MCF 10A (cell line): Measurements from ENCODE around the gene ZC3HAV1. TPM values are rescaled to one million over a fixed set of nuclear protein-coding genes. Genes with fewer than 3 reads are reported as not detected.

Experiments
- BruUV-seq: library from RNA; stranded (reverse); fragments of 400-500 nt; replicated peaks from 2 replicates; lab custom pipeline; 2021; lab: Mats Ljungman, UMichigan
- CTCF ChIA-PET: fragments of 300-600 bp; sonication (Branson Sonifier 250); formaldehyde crosslinking; extraction: SDS; loops from one replicate; lab custom pipeline; 2021; ENCODE audit warnings: antibody characterized with exemption, inconsistent platforms; lab: Yijun Ruan, JAX
- POLR2A ChIA-PET: fragments of 300-600, 350-650 bp; sonication (Branson Sonifier 250); formaldehyde crosslinking; extraction: SDS; loops from one replicate; lab custom pipeline; 2020; ENCODE audit warnings: antibody characterized with exemption, inconsistent platforms; lab: Yijun Ruan, JAX
- DNase-seq: peaks from one replicate; pipeline ENCODE4 v3.0.0-alpha.2; 2018; ENCODE audit not compliant: unreplicated experiment
- H3K27ac Mint-ChIP-seq: one replicate; pipeline ENCODE4 v1.8.0; 2022; ENCODE audit warnings: mild to moderate bottlenecking, low read depth, mixed read lengths; ENCODE audit not compliant: unreplicated experiment
- H3K27me3 Mint-ChIP-seq: one replicate; pipeline ENCODE4 v1.8.0; 2022; ENCODE audit warnings: mixed read lengths; ENCODE audit not compliant: insufficient read depth, unreplicated experiment
- H3K36me3 Mint-ChIP-seq: one replicate; pipeline ENCODE4 v1.8.0; 2022; ENCODE audit warnings: mild to moderate bottlenecking, moderate library complexity, mixed read lengths; ENCODE audit not compliant: insufficient read depth, unreplicated experiment
- H3K4me1 Mint-ChIP-seq: one replicate; pipeline ENCODE4 v1.8.0; 2022; ENCODE audit warnings: mixed read lengths; ENCODE audit not compliant: insufficient read depth, unreplicated experiment
- H3K4me3 Mint-ChIP-seq: one replicate; pipeline ENCODE4 v1.8.0; 2022; ENCODE audit warnings: mild to moderate bottlenecking, moderate library complexity, mixed read lengths; ENCODE audit not compliant: unreplicated experiment
- H3K9me3 Mint-ChIP-seq: one replicate; pipeline ENCODE4 v1.8.0; 2022; ENCODE audit warnings: mixed read lengths; ENCODE audit not compliant: unreplicated experiment
- intact Hi-C: fragments of 100-400 bp; cut with micrococcal nuclease; formaldehyde crosslinking; loops from 2 replicates; pipeline ENCODE4 v1.14.1; 2022
- total RNA-seq: library from RNA; stranded (reverse); gene quantifications from 2 replicates; pipeline ENCODE4 v1.2.3, GENCODE V29; 2022
- TF ChIP-seq, protein P1 (sequence below): fragments of 200-600 bp; IDR thresholded peaks from one replicate; pipeline ENCODE4 v1.8.0; 2022; ENCODE audit warnings: antibody characterized with exemption, mild to moderate bottlenecking; ENCODE audit not compliant: unreplicated experiment

Gene ZC3HAV1
- total RNA-seq, 1 experiment from 2014 or later = 14.2 TPM

DNA sequence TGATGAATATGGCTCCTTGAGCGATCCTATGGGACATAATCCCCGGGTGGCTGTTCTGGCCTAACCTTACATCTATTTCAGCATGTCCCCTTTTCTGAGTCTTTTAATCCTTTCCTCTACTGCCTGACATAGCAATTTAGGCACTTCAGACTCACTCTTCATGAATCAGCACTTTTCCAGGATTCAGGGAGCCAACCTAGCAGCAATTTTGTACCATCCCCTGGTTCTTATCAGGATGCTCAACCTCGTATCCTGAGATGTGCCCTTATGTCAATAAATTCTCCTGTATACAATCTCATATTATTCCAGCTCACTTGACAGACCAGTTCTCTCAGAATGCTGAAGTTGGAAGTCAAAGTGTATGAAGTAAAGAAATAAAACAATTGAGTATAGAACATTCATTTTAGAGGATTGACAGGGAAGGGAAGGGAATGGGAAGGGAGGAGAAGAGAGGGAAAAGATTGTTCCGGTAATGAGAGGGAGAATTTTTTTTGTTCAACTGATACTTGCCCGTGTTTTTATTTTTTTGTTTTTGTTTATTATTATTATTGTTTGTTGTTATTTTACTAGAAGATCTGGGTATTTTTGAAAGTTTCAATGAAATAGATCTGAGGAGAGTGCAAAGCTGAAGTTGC lies 8.2 kb upstream of the ZC3HAV1 start:
- H3K9me3 Mint-ChIP-seq = no peaks in the 10 kb centered on the region
- intact Hi-C loops = no loop called here
- TF ChIP-seq, protein P1, sequence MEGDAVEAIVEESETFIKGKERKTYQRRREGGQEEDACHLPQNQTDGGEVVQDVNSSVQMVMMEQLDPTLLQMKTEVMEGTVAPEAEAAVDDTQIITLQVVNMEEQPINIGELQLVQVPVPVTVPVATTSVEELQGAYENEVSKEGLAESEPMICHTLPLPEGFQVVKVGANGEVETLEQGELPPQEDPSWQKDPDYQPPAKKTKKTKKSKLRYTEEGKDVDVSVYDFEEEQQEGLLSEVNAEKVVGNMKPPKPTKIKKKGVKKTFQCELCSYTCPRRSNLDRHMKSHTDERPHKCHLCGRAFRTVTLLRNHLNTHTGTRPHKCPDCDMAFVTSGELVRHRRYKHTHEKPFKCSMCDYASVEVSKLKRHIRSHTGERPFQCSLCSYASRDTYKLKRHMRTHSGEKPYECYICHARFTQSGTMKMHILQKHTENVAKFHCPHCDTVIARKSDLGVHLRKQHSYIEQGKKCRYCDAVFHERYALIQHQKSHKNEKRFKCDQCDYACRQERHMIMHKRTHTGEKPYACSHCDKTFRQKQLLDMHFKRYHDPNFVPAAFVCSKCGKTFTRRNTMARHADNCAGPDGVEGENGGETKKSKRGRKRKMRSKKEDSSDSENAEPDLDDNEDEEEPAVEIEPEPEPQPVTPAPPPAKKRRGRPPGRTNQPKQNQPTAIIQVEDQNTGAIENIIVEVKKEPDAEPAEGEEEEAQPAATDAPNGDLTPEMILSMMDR = no peak
- CTCF ChIA-PET = interaction anchor here (0.6 to 1.1 kb wide), 3 partner anchors 13 to 232 kb away, joined by 3 read pairs; no protein-coding TSS in a partner anchor
- peak overlapping the region; percentile 51 for H3K4me3 Mint-ChIP-seq
- peaks cover 18% of the 10 kb centered on the region for H3K4me1 Mint-ChIP-seq
- BruUV-seq = no TSS peak
- DNase-seq = no peak
- H3K27me3 Mint-ChIP-seq = no peaks in the 10 kb centered on the region
- peak overlapping the region; percentile 47 for H3K27ac Mint-ChIP-seq
- no peaks in the 10 kb centered on the region for H3K36me3 Mint-ChIP-seq
- POLR2A ChIA-PET = interaction anchor here (0.6 to 3.1 kb wide), 5 partner anchors 10 to 483 kb away, joined by 3 to 17 read pairs (median 4); partner anchors contain the start of gene UBN2

DNA sequence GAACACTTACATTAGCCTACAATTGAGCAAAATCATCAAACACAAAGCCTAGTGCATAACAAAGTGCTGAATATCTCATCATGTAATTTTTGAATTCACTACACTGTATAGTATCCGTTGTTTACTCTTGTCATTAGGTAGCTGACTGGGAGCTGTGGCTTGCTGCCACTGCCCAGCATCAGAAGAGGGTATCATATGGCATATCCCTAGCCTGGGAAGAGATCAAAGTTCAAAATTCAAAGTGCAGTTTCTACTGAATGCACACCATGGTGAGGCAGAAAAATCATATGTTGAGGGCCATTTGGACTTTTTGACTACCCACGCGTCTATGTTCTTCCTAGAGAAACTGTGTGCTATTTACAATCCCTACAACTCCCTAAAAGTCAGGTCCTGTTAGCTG lies 7.5 kb upstream of the ZC3HAV1 start:
- Mint-ChIP-seq H3K4me3 (no peak overlapping the region), H3K9me3 (peaks cover 3% of the 10 kb centered on the region), H3K4me1 (peaks cover 20% of the 10 kb centered on the region), H3K27ac (peak overlapping the region; percentile 47), H3K36me3 (no peaks in the 10 kb centered on the region), H3K27me3 (no peaks in the 10 kb centered on the region)
- no TSS peak for BruUV-seq
- POLR2A ChIA-PET = interaction anchor here (3.1 kb wide), 1 partner anchor 116 kb away, joined by 15 read pairs; the partner anchor contains the start of gene UBN2
- no peak for DNase-seq
- TF ChIP-seq, protein P1 = no peak
- intact Hi-C loops = no loop called here
- CTCF ChIA-PET = interaction anchor here (1.1 kb wide), 1 partner anchor 232 kb away, joined by 3 read pairs; no protein-coding TSS in a partner anchor

DNA sequence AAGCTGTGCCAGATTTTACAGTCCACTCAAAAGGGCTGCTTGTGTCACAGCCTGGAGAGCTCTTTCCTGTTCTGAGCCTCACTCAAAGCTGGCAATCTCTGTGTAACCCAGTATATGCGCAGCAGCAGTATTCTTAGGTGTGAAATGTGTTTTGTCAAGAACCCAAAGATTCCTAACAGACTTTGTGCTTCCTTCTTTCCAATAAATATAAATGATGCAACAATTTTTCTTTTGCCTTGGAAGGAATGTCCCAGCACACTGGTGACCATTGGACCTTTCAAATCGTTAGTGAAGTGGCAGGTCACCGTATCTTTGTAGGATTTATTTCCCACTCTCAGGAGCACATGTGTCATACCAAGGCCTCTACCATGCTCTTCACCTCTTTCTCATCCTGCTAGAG lies 5.6 kb upstream of the ZC3HAV1 start:
- Mint-ChIP-seq H3K4me1 (peaks cover 27% of the 10 kb centered on the region), H3K36me3 (no peaks in the 10 kb centered on the region), H3K27ac (no peak overlapping the region), H3K27me3 (no peaks in the 10 kb centered on the region), H3K9me3 (peaks cover 9% of the 10 kb centered on the region), H3K4me3 (no peak overlapping the region)
- intact Hi-C loops = no loop called here
- no peak for DNase-seq
- no TSS peak for BruUV-seq
- CTCF ChIA-PET = no interaction called here
- POLR2A ChIA-PET = no interaction called here
- TF ChIP-seq, protein P1 = no peak

DNA sequence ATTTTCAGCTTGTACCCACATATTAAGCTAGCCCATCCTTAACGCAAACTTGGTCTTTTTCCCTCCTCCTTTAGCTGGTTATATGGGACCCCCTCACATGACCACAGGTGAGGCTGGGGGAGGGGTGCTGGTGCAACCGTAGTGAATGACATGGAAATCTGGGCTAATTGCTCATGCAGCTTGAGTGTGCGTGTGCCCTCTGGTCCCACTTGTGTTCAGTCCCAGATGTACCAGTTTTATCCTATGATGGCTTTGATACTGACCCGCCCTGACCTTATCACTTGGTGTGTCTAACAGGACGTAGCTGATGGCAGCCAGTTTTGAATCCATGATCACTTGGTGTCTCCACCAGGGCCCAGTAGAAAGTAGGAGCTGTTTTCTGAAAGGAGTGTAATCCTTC lies 5.1 kb upstream of the ZC3HAV1 start:
- Mint-ChIP-seq H3K36me3 (no peaks in the 10 kb centered on the region), H3K4me1 (peaks cover 32% of the 10 kb centered on the region), H3K4me3 (no peak overlapping the region), H3K9me3 (peaks cover 9% of the 10 kb centered on the region), H3K27me3 (no peaks in the 10 kb centered on the region), H3K27ac (no peak overlapping the region)
- intact Hi-C loops = no loop called here
- no TSS peak for BruUV-seq
- ChIA-PET CTCF (no interaction called here), POLR2A (interaction anchor here (1.4 kb wide), 1 partner anchor 18 kb away, joined by 5 read pairs; a partner anchor contains a TSS)
- no peak for DNase-seq
- TF ChIP-seq, protein P1 = no peak
